ENCODE results near the gene PTGDR. TPM values are rescaled to one million over a fixed set of nuclear protein-coding genes. Genes with fewer than 3 reads are reported as not detected.

PTGDR gene
- total and polyA plus RNA-seq, 9 of the 15 experiments (the other 6 are each of a cell fraction or from before 2014, with no cell fraction given), result not detected

GRCh38 chr14:52307905-52308304 lies 40.4 kb downstream of the PTGDR start (continued):
- TF ChIP-seq ZNF57 (CRISPR knock-in tag; IDR thresholded peaks at IDR 0.05), result no peak

DNA sequence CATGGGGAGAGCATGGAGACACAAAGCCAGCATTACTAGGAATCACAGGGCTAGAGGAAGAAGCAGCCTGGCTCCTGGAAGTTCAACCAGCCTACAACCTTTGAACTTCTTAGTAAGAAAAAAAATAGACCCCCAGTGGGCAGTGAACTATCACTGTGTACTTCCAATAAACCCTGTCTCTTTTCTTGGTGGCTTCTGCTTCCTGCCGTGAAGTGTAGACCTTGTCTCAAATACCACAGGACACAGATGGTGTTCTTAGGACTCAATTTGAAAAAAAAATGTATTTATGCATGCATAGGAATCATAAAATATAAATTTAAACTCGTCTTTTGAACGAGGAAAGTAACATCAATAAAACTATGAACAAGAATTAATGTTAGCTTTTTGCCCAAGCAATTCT lies 43.0 kb downstream of the PTGDR start:
- no TSS peak for BruUV-seq (replicated peaks)
- 0% methylated on average over 3 of the region's 3 CpGs for WGBS (ENCODE audit: insufficient coverage, low coverage, missing lambda C conversion rate)
- H2AFZ ChIP-seq (ENCODE audit: low read depth, low read length), result no peak overlapping the region
- no peaks in the 10 kb centered on the region for H3K79me2 ChIP-seq (ENCODE audit: control insufficient read depth, insufficient read depth, low read length)
- H3K36me3 ChIP-seq (ENCODE audit: control insufficient read depth, insufficient read depth, low read length), result no peaks in the 10 kb centered on the region
- H4K20me1 ChIP-seq (replicated peaks; ENCODE audit: control insufficient read depth, insufficient read depth, low read length), result no peaks in the 10 kb centered on the region
- H3K4me1 ChIP-seq (replicated peaks in 1 of 2; ENCODE audit: control insufficient read depth in 2 of 2, insufficient read depth in 2 of 2, low read length in 2 of 2), result peaks cover 0 to 15% of the 10 kb centered on the region in 2 experiments; a peak in 2 of 5 replicates
- in situ Hi-C loops (cut with MboI) (no loop called here), intact Hi-C loops (cut with micrococcal nuclease) (no loop called here)
- FAIRE-seq (no peak), ATAC-seq (no peak), DNase-seq (ENCODE audit: extremely low read depth in 1 of 4, low spot score in 3 of 4) (no peak)
- CTCF ChIA-PET (ENCODE audit: low intra/inter-chr PET ratio), result no interaction called here
- peaks cover 2 to 26% of the 10 kb centered on the region in 2 experiments; a peak in 3 of 5 replicates for H3K27me3 ChIP-seq (ENCODE audit: control insufficient read depth in 2 of 2, insufficient read depth in 2 of 2, low read length in 2 of 2)
- no peak overlapping the region for H3K4me3 ChIP-seq
- H3K9me1 ChIP-seq (ENCODE audit: control insufficient read depth, insufficient read depth, low read length), result no peaks in the 10 kb centered on the region
- no peaks in the 10 kb centered on the region for H3K9me3 ChIP-seq (replicated peaks; ENCODE audit: control insufficient read depth, insufficient read depth, low read depth, low read length)
- H3K4me2 ChIP-seq (ENCODE audit: insufficient read depth, low read length), result no peak overlapping the region
- TF ChIP-seq TOE1 (IDR thresholded peaks at IDR 0.05; ENCODE audit: borderline replicate concordance) (no peak), TOE1 (CRISPR knock-in tag; IDR thresholded peaks at IDR 0.05; ENCODE audit: borderline replicate concordance, low read depth) (no peak), JUNB (CRISPR knock-in tag; conservative IDR thresholded peaks at IDR 0.05) (no peak), E2F3 (CRISPR knock-in tag; IDR thresholded peaks at IDR 0.05) (no peak), BACH1 (tag; IDR thresholded peaks at IDR 0.05) (no peak), NFXL1 (CRISPR knock-in tag; IDR thresholded peaks at IDR 0.05) (no peak), SMAD3 (CRISPR knock-in tag; conservative IDR thresholded peaks at IDR 0.05) (no peak), RNF2 (IDR thresholded peaks at IDR 0.05) (no peak), NONO (IDR thresholded peaks at IDR 0.05; ENCODE audit: low read depth in 2 of 2, low read length in 1 of 2) (no peak), ZNF311 (CRISPR knock-in tag; IDR thresholded peaks at IDR 0.05) (no peak), PHF20 (IDR thresholded peaks at IDR 0.05; ENCODE audit: partially characterized antibody) (no peak)
- POLR2A ChIA-PET, result no interaction called here
- H3K27ac ChIP-seq (ENCODE audit: extremely low read depth, low read depth, low read length), result no peak overlapping the region
- H3K9ac ChIP-seq (ENCODE audit: insufficient read depth in 1 of 2, low read depth in 2 of 2, low read length in 2 of 2), result no peak overlapping the region
